K562 (cell line): ENCODE measurements around the gene CERS5. TPM values are rescaled to one million over a fixed set of nuclear protein-coding genes. Genes with fewer than 3 reads are reported as not detected.
A peak's percentile ranks its signal among the peaks of the same experiment; 100 is the strongest.

Source experiments
- FOSL1 ChIP-seq: fragments of 200-800 bp; sonication (Bioruptor generic); conservative IDR thresholded peaks from 2 replicates; pipeline ENCODE4 v1.6.1; 2016; ENCODE audit warnings: missing genetic modification characterization, missing compliant biosample characterization
- KAT7 ChIP-seq: sonication (generic); formaldehyde crosslinking; IDR thresholded peaks from 2 replicates; pipeline ENCODE4 v1.8.0; 2022; ENCODE audit warnings: missing genetic modification reagents, mild to moderate bottlenecking, borderline replicate concordance
- RNF219 ChIP-seq: fragments of 250-450 bp; sonication (Bioruptor Pico); IDR thresholded peaks from 2 replicates; pipeline ENCODE4 v1.5.0; 2022; ENCODE audit warnings: mild to moderate bottlenecking
- SP1 ChIP-seq: sonication (generic); formaldehyde crosslinking; IDR thresholded peaks from 2 replicates; pipeline ENCODE4 v1.8.1; 2022; ENCODE audit warnings: mild to moderate bottlenecking, missing genetic modification reagents
- ZNF263 ChIP-seq: sonication (generic); formaldehyde crosslinking; IDR thresholded peaks from 2 replicates; pipeline ENCODE4 v1.8.0; 2022; ENCODE audit warnings: mild to moderate bottlenecking, missing genetic modification reagents, borderline replicate concordance
- ZNF589 ChIP-seq: fragments of 200-800 bp; sonication (Bioruptor generic); IDR thresholded peaks from 2 replicates; pipeline ENCODE4 v1.6.1; 2016; ENCODE audit warnings: low read depth, missing genetic modification characterization, missing compliant biosample characterization
- polyA plus RNA-seq, 8 experiments: library from polyadenylated mRNA; depleted of rRNA in 4 of 8; stranded (reverse) in 5 of 8; unstranded in 3 of 8; fragments of >200 nt; fragmentation: Nextera tagmentation in 2 of 8; fragmentation: Illumina TruSeq in 1 of 8; extraction: Ambion mirVana in 2 of 8; extraction: Trizol in 1 of 8; gene quantifications; 2 replicates each; pipeline versions ENCODE4 v1.2.1 to v1.2.3, GENCODE V29; 2011 to 2014; ENCODE audit warnings: inconsistent platforms in 1 of 8, missing spikeins in 1 of 8
- total RNA-seq, 7 experiments: library from RNA; depleted of rRNA in 6 of 7; stranded (reverse); fragments of >200 nt in 6 of 7; fragmentation: Illumina TruSeq in 2 of 7; extraction: Trizol in 2 of 7; gene quantifications; 2 replicates each; pipeline versions ENCODE4 v1.2.1 to v1.2.3, GENCODE V29; 2011 to 2021; ENCODE audit warnings: low replicate concordance in 1 of 7

The CERS5 gene
- total and polyA plus RNA-seq, 9 of the 15 experiments (the other 6 are each of a cell fraction or from before 2014, with no cell fraction given): 6.1 to 47.5 (median 17.8) TPM

- no peak for TF ChIP-seq RNF219 (CRISPR knock-in tag)
- TF ChIP-seq KAT7 (CRISPR knock-in tag): 0 out of 2 replicates have a peak, but pooled peaks have one; percentile 79
- 0 out of 2 replicates have a peak, but pooled peaks have one; percentile 36 for TF ChIP-seq ZNF263 (CRISPR knock-in tag)
- no peak for TF ChIP-seq SP1 (CRISPR knock-in tag)
- 0 out of 2 replicates have a peak, but pooled peaks have one; percentile 31 for TF ChIP-seq FOSL1
- 0 out of 2 replicates have a peak, but pooled peaks have one; percentile 16 for TF ChIP-seq ZNF589 (CRISPR knock-in tag)
- TF ChIP-seq, all 486 proteins: peak for 8
These were observed 56.3 kb downstream of the CERS5 start (continued) for GRCh38 chr12:50110762-50111351.
